AG08396 (cell line): ENCODE data around the gene ARHGEF16.

Experiments used
- DNase-seq: peaks from one replicate; pipeline ENCODE4 v3.0.0; 2012; ENCODE audit warnings: low spot score, mixed read lengths

Gene ARHGEF16

DNA sequence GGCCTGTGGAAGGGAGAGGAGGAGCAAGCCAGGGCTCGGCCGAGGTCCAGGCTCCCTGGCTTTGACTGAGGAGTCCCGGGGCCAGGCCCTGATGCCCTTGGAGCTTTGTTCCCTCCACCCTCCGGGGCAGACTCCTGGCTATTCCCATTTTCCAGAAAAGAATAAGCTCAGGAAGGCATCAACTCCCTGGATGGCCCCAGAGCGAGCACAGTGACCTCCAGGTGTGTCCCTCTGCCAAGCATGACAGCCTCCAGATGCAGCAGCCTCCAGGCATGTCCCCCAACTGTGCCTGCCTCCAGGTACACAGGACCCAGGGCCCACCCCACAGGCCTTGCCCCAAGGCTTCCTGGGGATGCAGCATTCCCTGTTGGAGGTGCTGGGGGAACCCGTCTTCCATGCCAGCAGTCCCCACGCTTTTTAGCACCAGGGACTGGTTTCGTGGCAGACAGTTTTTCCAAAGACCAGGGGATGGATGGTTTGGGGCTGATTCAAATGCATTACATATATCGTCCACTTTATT, 15.7 kb upstream of the ARHGEF16 start:
- no peak for DNase-seq

DNA sequence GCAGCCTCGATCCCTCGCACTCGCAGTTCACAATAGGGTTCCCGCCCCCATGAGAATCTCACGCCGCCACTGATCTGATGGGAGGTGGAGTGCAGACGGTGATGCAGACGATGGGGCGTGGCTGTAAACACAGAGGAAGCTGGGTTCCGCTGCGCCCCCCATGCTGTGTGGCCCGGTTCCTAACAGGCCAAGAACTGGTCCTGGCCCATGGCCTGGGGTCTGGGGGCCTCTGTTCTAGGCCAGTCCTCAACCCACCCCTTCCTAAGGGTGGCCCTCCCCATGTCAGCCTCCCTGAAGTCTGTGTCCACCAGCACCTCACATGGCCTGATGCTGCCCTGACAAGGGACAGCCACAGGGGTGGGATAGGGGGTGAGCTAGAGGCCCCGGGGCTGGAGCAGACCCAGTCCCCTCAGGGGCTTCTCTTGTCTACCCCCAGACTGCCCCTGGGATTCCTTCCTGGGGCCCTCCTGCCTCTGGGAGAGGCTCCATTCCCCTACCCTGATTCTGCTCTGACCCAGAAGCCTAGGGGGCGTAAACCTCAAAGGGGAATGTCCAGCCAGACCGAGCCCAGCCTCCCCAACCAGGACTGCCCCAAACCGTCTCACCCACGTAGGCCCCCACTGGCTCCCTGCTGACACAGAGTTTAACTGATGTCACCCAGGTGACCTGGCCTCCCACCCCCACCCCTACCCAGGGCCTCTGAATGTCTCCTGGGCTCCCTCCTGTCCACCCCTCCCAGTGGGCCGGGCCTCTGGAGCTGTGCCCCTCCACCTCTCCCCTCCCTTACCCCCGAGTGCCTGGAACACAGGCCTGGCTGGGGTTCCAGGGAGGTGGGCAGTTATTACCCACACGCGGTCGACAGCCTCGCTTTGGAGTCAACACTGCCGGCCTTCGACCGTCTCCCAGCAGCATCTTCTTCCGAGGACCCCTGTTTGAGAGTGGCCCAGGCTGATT, 14.8 kb upstream of the ARHGEF16 start:
- DNase-seq: no peak

DNA sequence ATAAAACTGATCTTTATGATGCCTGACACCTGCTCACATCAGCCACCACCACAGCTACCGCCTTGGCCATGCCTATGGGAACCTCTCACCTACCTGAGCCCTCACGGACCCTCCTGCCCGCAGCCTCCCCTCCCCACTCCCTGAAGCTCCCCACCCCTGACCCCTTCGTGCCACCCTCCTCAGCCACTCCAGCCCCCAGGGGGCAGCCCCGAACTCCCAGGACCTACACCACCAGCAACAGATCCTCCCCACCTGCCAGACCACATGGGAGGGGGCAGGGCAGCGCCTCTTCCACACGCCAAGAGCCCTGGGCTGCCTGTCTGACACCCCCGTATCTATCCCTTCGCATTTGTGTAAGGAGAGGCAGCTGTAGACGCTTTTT, 14.2 kb upstream of the ARHGEF16 start:
- DNase-seq: no peak

DNA sequence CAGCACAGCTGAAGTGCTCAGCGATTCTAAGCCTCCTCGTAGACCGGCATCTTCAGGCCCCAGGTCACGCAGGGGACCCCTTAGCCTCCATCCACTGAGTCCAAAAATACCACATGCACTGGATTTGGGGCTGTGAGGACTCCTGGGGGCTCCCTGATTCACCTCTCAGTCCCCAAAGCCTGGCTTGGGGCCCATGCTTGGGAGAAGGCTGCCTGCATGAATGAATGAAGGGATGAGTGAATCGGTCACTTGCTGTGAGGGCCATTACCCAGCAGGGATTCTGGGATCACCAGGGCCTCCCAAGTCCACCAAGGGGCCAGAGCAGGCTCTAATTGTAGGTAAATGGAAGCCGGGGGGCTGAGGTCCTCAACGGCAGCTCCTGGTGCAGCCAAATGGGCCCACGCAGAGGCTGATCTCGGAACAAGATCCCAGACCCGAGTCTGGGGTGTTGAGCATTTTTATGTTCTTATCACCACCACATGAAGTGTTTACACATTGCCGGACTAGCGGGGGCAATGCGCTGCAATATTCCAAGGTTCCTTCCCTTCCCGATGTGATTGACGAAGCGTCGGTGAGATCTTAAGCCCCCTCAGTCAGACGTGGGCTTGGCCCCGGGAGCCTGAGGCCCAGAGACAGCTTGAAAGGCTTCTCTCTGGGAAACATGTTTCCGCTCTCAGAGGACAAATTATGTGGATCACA, 13.6 kb upstream of the ARHGEF16 start:
- no peak for DNase-seq

DNA sequence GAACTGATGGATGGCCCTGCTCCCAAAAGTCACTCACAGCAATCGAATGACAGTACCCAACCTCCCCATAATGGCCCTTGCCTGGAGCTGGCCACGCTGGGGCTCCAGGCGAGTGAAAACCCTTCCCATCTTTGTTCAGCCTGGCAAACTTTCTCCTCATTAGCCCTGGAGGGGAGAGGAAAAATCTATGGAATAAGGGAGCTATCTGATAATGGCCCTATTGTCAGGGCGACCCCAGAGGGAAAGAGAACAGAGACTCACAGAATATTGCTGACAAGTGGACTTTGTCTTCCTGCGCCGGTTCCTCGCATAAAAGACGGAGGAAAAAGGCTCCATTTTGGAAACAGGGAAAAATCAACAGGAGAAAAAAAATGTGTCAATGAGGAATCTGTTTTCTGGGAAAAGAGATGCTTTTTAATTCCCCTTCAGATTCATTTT, 13.0 kb upstream of the ARHGEF16 start:
- no peak for DNase-seq

DNA sequence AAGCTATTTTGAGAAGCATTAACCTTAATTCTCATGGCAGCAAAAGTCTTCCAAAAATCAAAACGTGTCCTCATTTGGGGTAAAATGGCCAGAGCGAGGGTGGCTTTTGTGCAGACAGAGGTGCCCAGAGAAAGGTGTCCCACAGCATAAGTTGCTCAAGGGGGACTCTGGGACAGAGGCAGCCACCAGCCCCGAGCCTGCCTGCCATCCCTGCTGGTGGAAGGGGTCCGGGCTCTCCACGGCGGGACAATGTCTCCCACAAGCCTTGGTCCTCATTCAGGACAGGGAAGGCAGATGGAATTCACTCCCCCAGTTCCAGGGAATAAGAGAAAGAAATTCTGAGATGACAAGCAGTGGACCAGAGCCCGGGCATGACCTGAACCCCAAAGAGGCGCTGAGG, 12.6 kb upstream of the ARHGEF16 start:
- DNase-seq: no peak

DNA sequence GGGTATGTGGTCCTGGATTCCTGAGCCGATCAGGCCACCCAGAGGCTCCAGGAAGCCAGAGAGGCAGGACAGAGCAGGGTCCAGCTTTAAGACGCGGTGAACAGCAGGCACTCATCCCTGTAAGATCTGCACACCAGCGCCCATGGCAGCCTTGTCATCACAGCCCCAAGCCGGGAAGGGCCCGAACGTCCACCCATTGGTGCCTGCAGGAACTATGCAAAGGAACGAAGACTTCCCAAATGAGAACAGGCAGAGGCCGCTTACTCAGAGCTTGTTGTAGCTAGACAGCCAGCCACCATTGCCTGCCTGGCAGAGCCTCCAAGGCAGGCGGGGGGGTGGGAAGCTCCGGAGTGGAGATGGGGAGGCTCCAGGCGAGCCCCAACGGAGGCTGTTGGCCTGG, 12.1 kb upstream of the ARHGEF16 start:
- DNase-seq: no peak

DNA sequence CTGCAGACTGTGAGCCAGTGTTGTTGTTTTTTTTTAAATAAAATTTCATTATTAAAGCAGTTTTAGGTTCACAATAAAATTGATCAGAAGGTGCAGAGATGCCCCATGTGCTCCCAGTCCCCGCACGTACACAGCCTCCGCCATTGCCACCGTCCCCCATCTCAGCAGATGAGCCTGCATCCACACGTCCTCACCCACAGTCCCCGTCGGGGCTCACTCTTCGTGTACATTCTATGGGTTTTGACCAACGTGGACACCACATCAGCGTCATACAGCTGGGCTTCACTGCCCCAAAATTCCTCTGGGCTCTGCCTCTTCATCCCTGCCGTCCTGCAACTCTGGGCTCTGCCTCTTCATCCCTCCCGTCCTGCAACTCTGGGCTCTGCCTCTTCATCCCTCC, 11.6 kb upstream of the ARHGEF16 start:
- no peak for DNase-seq

DNA sequence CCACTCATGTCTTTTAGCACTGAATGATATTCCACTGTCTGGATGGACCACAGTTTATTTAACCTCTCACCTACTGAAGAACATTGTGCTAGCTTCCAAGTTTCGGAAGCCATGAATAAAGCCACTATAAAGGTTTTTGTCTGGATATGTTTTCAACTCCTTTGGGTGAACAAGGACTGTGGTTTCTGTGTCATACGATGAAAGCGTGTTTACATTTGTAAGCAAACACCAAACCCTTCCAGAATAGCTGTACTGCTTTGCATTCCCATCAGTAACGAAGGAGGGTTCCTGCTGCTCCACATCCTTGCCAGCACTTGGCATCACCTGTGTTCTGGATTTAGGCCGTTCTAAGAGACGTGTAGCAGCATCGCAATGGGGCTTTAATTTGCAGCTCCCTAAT, 10.7 kb upstream of the ARHGEF16 start:
- no peak for DNase-seq

DNA sequence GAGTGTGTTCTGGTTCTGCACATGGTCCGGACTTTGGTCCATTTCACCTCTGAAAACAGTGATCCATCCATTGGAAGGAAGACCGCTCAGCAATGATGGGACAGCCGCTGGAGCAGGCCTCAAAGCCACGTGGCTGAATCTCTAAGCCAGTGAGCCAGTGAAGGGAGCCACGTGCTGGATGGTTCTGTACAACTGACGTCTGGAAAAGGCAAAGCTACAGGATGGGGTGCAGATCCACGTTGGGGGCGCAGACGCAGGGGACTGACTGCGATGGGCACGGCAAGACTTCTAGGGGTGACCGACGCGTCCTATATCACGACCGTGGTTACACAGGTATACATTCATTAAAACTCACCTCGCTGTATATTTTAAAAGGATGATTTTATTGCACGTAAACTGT, 10.2 kb upstream of the ARHGEF16 start:
- DNase-seq: no peak

DNA sequence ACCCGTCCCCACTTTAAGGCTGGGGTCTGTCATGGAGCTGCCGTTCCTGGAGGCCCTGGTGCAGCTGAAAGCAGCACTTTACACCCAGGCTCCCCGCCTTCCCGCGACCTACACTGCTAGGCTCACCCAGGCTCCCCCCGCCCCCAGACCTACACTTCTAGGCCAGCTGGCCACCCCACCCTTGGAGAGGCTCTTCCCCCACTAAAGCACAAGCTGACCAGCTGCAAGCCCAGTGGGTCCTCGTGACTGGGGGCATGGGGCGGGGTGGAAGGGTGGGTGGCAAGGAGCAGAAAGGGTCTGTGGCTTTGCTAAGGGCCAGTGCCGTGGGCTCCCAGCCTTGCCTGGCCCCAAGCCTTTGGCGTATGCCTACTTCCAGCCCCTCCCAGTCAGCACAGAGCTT, 9.7 kb upstream of the ARHGEF16 start:
- DNase-seq: no peak

DNA sequence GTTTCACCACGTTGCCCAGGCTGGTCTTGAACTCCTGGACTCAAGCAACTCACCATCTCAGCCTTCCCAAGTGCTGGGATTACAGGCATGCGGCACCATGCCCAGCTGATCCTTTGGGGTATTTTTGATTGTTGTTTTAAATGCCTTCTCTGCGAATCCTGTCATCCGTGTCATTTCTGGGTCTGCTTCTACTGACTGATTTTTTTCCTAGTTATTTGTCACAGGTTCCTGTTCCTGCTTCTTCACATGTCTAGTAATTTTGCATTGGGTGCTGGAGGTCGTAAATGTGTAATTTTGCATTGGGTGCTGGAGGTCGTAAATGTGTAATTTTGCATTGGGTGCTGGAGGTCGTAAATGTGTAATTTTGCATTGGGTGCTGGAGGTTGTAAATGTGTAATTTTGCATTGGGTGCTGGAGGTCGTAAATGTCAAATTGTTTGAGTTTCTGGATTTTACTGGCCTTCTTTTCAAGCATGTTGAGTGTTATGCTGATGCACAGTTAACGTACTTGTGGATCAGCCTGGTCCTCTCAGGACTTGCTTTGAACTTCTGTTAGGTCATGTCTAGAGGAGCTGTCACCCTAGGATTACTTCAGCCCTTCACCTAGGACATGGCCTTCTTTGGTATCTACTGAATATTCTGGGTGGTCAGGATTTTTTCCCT, 4.1 kb upstream of the ARHGEF16 start:
- DNase-seq: no peak

DNA sequence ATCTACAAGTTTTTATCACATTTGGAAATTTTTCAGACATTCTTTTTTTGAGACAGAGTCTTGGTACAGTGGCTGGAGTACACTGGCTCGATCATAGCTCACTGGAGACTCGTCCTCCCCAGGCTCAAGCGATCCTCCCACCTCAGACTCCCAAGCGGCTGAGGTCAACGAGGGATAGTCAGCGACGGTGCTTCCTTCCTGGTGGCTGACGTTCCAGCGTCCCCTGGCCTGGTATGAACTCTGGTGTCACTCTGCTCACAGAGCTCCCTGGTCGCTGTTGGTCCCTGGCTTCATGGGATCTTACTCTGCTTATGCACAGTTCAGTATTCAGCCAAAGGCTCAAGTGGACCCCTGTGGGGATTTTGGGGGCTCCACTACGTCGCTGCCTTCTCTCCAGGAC, 3.5 kb upstream of the ARHGEF16 start:
- no peak for DNase-seq

DNA sequence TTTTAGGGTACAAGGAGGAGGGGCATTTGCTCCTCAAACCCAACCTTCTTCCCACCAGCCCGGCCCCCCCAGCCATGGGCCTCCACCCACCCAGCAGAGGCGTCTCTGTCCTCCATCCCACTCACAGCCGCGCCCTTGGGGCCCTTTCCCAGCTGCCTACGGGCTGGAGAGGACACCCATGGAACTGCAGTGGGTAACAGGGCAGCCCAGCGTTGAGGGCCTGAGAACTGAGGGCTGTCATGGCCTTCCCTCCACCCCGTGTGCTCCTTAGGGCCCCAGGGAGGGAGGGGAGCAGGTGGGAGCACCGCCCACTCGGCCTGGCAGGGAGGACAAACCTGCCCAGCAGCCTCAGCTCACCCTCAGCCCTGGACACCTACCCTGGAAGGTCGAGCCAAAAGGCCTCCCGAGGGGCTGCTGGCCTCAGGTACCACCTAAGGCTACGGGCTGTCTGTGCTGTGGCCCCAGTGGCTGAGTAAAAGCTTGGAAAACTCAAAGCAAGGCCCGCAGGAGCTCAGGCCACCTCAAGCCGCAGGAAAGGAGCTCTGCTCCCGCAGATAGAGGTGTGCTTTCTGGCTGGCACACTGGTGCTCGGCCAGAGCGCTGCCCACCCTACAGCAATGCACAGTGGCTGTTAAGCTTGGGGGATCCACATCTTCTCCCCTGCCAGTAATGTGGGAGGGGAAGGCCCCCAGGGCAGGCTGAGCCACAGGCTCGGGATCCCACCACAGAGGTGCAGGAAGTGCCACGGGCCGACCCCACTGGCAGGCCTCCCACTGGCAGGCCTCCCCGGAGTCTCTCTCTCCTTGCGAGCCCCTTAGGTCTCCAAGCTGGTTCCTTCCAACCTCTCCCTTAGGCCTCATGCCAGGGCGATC, 2.2 kb upstream of the ARHGEF16 start:
- DNase-seq: no peak

DNA sequence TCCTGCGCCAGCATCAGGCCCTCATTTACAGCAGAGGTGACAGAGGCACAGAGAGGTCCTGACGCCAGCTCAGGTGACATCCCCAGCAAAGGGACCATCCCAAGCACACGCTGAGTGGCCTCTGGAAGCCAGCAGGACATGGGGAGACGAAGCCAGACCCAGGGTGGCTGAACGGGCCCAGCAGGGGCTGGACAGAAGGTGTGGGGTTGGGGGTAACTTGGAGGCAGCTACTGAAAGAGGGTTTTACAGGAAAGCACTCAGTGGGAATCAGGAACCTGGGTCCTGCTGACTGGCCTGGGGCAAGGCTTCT, 1.6 kb upstream of the ARHGEF16 start:
- DNase-seq: no peak

DNA sequence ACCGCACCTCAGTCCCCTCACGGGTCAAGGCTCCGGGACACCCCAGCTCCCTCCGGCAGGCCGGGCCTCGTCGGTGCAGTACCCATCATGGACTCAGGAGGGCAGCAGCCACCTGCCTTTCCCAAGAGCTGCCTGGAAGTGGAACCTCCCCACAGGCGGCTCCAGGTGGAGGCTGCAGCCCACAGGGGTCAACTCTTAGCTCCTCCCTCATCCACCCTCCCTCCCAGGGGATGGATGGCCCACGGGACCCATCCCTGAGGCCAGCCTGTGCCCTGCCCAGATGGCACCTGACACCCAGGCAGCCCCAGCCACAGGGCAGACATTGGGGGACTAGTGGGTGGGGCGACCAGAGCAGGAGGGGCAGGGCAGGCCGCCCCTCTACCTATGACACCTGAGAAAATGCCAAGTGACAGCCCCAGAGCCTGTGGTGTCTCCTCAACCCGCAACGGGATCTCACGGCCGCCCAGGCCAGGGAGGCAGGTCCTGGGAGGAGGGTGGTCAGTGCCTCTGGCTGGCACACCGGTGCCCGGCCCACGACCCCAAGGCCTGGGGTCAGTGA, 1.2 kb upstream of the ARHGEF16 start:
- DNase-seq: peak; percentile 92

DNA sequence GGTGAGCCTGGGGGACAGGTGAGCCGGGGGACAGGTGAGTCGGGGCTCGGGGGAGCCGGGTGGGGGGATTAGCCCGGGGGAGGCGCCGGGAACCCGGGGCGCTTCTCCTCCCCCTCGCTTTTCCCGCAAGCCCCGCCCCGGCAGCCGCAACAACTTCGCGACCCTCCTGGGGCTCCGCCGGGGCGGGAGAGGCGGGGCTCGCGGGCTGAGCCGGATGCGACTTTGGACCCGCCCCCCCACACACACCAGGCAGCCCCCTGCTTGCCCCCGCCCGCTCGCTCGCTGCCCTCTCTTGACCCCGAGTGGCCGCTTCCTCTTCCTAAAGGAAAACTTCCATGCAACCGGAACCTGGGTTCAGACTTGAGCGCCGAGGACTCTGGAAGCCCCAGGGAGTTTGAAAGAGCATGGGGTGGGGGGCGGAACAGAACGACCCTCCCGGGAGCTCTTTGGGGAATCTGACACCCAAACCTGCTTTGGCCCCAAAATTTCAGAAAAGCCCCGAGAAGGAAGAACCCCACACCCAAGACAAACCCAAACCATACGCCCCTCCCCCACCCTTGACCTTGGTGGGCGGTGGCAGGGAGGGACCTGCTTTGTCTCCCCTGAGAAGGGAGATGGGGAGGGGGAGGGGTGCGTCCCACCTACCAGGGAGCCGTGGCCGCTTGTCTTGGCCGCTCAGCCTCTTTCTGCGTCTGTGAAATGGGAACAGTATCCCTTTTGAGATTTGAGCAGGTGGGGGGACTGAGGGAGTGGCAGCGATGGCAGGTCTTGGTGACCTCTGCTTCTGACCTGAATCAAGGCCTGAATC, 550 bp downstream of the ARHGEF16 start:
- no peak for DNase-seq

DNA sequence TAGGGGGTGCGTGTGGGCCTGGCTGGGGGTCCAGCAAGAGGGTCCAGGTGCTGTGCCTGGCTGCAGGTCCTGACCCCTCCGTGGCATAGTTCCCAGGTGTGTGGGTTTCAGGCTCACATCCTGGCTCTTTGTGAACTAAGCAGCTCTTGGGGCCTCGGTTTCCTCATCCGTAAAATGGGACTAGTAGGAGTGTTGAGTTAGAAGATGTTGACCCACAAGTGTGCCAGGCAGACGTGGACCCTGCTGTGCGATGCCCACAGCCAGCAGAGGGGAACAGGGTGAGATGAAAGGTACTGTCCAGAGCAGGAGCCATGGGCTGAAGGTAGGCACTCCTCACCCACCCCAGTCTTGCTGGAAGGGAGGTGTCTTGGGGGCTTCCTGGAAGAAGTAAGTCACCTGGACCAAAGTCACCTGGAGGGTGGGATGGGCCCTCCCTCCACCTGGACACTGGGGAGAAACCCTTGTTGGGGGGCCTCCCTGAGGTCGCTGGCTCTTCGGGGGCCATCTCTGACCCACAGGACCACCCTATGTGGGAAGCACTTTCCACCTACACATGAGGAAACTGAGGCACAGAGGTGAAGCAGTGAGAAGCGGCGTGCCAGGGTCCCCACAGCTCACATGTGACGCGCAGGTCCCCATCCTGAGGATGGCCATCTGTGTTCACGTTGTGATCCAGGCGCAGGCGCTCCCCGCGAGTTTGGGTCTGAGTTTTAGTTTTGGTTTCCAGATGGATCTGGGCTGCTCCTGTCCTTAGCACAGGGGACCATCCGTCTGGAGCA, 1.4 kb downstream of the ARHGEF16 start:
- DNase-seq: no peak

DNA sequence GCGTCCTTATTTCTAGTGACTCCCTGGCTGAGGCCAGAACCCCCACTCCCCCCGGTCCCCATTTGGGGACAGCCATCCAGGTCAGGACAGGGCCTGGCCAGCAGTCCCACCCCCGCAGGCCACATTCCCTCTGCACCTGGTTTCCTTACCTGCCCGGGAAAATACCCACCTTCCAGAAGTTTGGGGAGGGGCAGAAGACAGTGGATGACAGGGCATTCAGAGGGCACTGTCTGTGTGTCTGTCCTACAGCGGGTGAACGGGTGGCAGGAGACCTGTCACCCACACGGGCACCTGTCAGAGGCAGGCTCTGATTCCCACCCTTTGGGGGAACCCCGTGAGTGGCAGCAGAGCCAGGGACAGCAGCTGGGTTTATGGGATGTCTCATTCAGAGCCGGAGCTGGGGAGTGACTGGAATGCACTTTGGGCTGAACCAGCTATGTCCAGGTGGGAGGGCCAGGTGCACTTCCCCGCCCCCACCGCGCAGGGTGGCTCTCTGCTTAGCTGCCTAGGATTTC, 2.0 kb downstream of the ARHGEF16 start:
- no peak for DNase-seq
